Suprapubic skin (tissue), 4 donors: Measurements from ENCODE around the gene DPP10.

ENCODE experiments used
- CTCF ChIP-seq, 2 donors: fragments of 200-600 bp in 1 of 2; fragments of 450-650 bp in 1 of 2; sonication (generic) in 1 of 2; IDR thresholded peaks; one replicate each; pipeline ENCODE4 v1.5.1; 2016 to 2019; ENCODE audit warnings: antibody characterized with exemption in 2 of 2, mild to moderate bottlenecking in 1 of 2, moderate library complexity in 1 of 2
- EP300 ChIP-seq: sonication (generic); formaldehyde crosslinking; IDR thresholded peaks from one replicate; pipeline ENCODE4 v1.6.1; 2017; ENCODE audit warnings: antibody characterized with exemption
- POLR2AphosphoS5 ChIP-seq, 3 donors: sonication (generic); formaldehyde crosslinking; IDR thresholded peaks; one replicate each; pipeline ENCODE4 v1.6.1; 2017; ENCODE audit warnings: antibody characterized with exemption in 3 of 3

- TF ChIP-seq CTCF (IDR thresholded peaks at IDR 0.05) (no peak), EP300 (no peak), POLR2AphosphoS5 (IDR thresholded peaks at IDR 0.05) (no peak)
Observed at GRCh38 chr2:114683251-114683650, 240.8 kb downstream of the DPP10 start.
